Measurements from ENCODE around the gene TKT. TPM values are rescaled to one million over a fixed set of nuclear protein-coding genes. Genes with fewer than 3 reads are reported as not detected.

Gene TKT
- total RNA-seq, 1 experiment from 2014 or later = 650 TPM

DNA sequence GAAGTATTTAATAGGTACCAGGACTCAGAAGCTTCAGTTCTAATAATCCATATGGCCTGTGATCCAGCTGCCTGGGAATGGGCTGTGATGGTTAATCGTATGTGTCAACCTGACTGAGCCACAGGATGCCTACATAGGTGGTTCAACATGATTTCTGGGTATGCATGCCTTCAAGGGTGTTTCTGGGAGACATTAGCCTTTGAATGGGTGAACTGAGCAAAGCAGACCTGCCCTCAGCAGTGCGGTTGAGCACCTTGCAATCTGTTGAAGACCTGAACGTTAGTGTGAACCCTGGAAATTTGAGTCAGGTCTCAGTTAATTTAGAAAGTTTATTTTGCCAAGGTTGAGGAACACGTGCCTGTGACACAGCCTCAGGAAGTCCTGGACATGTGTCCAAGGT is 22.8 kb upstream of the TKT start:
- Histone ChIP-seq H3K4me2 (ENCODE audit: insufficient read depth, insufficient read length, low read length) (no peak overlapping the region), H4K5ac (ENCODE audit: insufficient read length, low read depth, low read length) (no peak overlapping the region), H3K27me3 (ENCODE audit: insufficient read depth, low read length) (no peaks in the 10 kb centered on the region), H3K14ac (ENCODE audit: insufficient read depth, low read length) (no peak overlapping the region), H4K91ac (ENCODE audit: insufficient read length, low read depth, low read length) (no peak overlapping the region), H4K20me1 (ENCODE audit: control insufficient read depth, insufficient read depth, insufficient read length) (no peaks in the 10 kb centered on the region), H2BK120ac (ENCODE audit: low read depth, low read length, poor library complexity, severe bottlenecking) (no peak overlapping the region), H3K56ac (ENCODE audit: insufficient read length, low read depth, low read length) (no peak overlapping the region), H3K27ac (ENCODE audit: insufficient read length, low read depth, low read length) (no peak overlapping the region), H2BK15ac (ENCODE audit: low read depth, low read length) (no peak overlapping the region), H2AFZ (ENCODE audit: low read length) (no peak overlapping the region), H3K4ac (ENCODE audit: low read depth, low read length) (no peak overlapping the region), H2AK5ac (ENCODE audit: insufficient read length, low read length) (no peak overlapping the region), H2BK5ac (ENCODE audit: insufficient read length, low read length) (no peak overlapping the region), H3K79me1 (ENCODE audit: insufficient read depth, low read depth, low read length, poor library complexity, severe bottlenecking) (no peaks in the 10 kb centered on the region), H3K23ac (ENCODE audit: insufficient read length, low read depth, low read length) (no peak overlapping the region), H3K18ac (ENCODE audit: insufficient read length, low read depth, low read length) (no peak overlapping the region), H3T11ph (ENCODE audit: low read length) (no peak overlapping the region), H4K8ac (replicated peaks; ENCODE audit: insufficient read length, low read depth, low read length) (no peak overlapping the region), H2BK20ac (ENCODE audit: low read depth, low read length, poor library complexity, severe bottlenecking) (no peak overlapping the region), H3K9me3 (ENCODE audit: control insufficient read depth, low read depth, low read length) (no peaks in the 10 kb centered on the region), H3K4me1 (ENCODE audit: insufficient read depth, low read length) (peaks cover 4% of the 10 kb centered on the region; the same call in 1 of the 2 replicates), H3K9ac (ENCODE audit: extremely low read depth, insufficient read length, low read length) (no peak overlapping the region), H3K23me2 (ENCODE audit: insufficient read length, low read depth, low read length, poor library complexity, severe bottlenecking) (no peaks in the 10 kb centered on the region), H3K79me2 (ENCODE audit: insufficient read depth, low read length) (no peaks in the 10 kb centered on the region), H2BK12ac (ENCODE audit: insufficient read length, low read depth, low read length) (no peak overlapping the region)
- Mint-ChIP-seq H3K4me3 (no peak overlapping the region), H3K27ac (peak overlapping the region; percentile 7 to 58 (median 52); a peak in 5 of 7 replicates), H3K36me3 (ENCODE audit: insufficient read depth in 1 of 3, low read depth in 3 of 3) (peaks cover under 1 to 8% (median 2%) of the 10 kb centered on the region in 3 experiments; a peak in 3 of 7 replicates), H3K27me3 (ENCODE audit: low read depth) (no peaks in the 10 kb centered on the region; the same call in none of the 2 replicates), H3K4me1 (peaks cover 16 to 19% of the 10 kb centered on the region in 2 experiments), H3K9me3 (no peaks in the 10 kb centered on the region)
- DNase-seq = no peak
- TF ChIP-seq, protein P1, sequence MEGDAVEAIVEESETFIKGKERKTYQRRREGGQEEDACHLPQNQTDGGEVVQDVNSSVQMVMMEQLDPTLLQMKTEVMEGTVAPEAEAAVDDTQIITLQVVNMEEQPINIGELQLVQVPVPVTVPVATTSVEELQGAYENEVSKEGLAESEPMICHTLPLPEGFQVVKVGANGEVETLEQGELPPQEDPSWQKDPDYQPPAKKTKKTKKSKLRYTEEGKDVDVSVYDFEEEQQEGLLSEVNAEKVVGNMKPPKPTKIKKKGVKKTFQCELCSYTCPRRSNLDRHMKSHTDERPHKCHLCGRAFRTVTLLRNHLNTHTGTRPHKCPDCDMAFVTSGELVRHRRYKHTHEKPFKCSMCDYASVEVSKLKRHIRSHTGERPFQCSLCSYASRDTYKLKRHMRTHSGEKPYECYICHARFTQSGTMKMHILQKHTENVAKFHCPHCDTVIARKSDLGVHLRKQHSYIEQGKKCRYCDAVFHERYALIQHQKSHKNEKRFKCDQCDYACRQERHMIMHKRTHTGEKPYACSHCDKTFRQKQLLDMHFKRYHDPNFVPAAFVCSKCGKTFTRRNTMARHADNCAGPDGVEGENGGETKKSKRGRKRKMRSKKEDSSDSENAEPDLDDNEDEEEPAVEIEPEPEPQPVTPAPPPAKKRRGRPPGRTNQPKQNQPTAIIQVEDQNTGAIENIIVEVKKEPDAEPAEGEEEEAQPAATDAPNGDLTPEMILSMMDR (conservative IDR thresholded peaks at IDR 0.05) = no peak
- WGBS (ENCODE audit: extremely low coverage, insufficient read length, low lambda C conversion rate) = no CpG with 5 or more reads among the region's 4 CpGs
